GM12878 (cell line): Measurements from ENCODE around the gene KCNK4. TPM values are rescaled to one million over a fixed set of nuclear protein-coding genes. Genes with fewer than 3 reads are reported as not detected.

ENCODE experiments used
- ASH2L ChIP-seq: fragments of 300-600, 200-600 bp; sonication (generic); IDR thresholded peaks from 2 replicates; pipeline ENCODE4 v1.6.1; 2017; ENCODE audit warnings: low read depth, mild to moderate bottlenecking, borderline replicate concordance
- BCL11A ChIP-seq: IDR thresholded peaks from 2 replicates; pipeline ENCODE4 v1.6.1; 2011; ENCODE audit warnings: low read depth, low read length
- BMI1 ChIP-seq: fragments of 450-650 bp; IDR thresholded peaks from 2 replicates; pipeline ENCODE4 v1.6.1; 2016; ENCODE audit warnings: mild to moderate bottlenecking, moderate library complexity, borderline replicate concordance
- CHD4 ChIP-seq: fragments of 200-600 bp; sonication (generic); IDR thresholded peaks from 2 replicates; pipeline ENCODE4 v1.6.1; 2016; ENCODE audit warnings: mild to moderate bottlenecking
- ESRRA ChIP-seq: IDR thresholded peaks from 2 replicates; pipeline ENCODE4 v1.6.1; 2012; ENCODE audit warnings: mild to moderate bottlenecking, low read length, improper control_type of control experiment
- KLF5 ChIP-seq: fragments of 450-650 bp; IDR thresholded peaks from 2 replicates; pipeline ENCODE4 v1.6.1; 2014; ENCODE audit warnings: mild to moderate bottlenecking; ENCODE audit not compliant: partially characterized antibody
- LARP7 ChIP-seq: fragments of 450-650 bp; IDR thresholded peaks from 2 replicates; pipeline ENCODE4 v1.6.1; 2017; ENCODE audit warnings: mild to moderate bottlenecking
- MYC ChIP-seq: IDR thresholded peaks from 2 replicates; pipeline ENCODE4 v1.6.1; 2011; ENCODE audit warnings: mild to moderate bottlenecking, low read length, moderate library complexity, inconsistent platforms; ENCODE audit not compliant: insufficient read depth, insufficient replicate concordance, insufficient read length, severe bottlenecking
- NFXL1 ChIP-seq: fragments of 450-650 bp; IDR thresholded peaks from 2 replicates; pipeline ENCODE4 v1.6.1; 2017; ENCODE audit warnings: antibody characterized with exemption, mild to moderate bottlenecking, borderline replicate concordance
- NFYB ChIP-seq: IDR thresholded peaks from 2 replicates; pipeline ENCODE4 v1.6.1; 2011; ENCODE audit warnings: low read depth, mild to moderate bottlenecking, low read length, improper control_type of control experiment, moderate library complexity; ENCODE audit not compliant: insufficient read depth
- SIN3A ChIP-seq: IDR thresholded peaks from 2 replicates; pipeline ENCODE4 v1.6.1; 2012; ENCODE audit warnings: low read depth, low read length, improper control_type of control experiment
- SMC3 ChIP-seq: IDR thresholded peaks from 2 replicates; pipeline ENCODE4 v1.6.1; 2011; ENCODE audit warnings: low read length, improper control_type of control experiment, borderline replicate concordance
- SREBF2 ChIP-seq: IDR thresholded peaks from 2 replicates; pipeline ENCODE4 v1.6.1; 2012; ENCODE audit warnings: mild to moderate bottlenecking, low read length
- ZBED1 ChIP-seq: IDR thresholded peaks from 2 replicates; pipeline ENCODE4 v1.6.1; 2016; ENCODE audit warnings: borderline replicate concordance
- polyA plus RNA-seq, 11 experiments: library from polyadenylated mRNA; depleted of rRNA in 4 of 11; unstranded in 6 of 11; stranded (reverse) in 5 of 11; fragments of >200 nt; fragmentation: Nextera tagmentation in 4 of 11; fragmentation: Illumina TruSeq in 1 of 11; extraction: Ambion mirVana in 4 of 11; extraction: Trizol in 1 of 11; gene quantifications; 1 replicate in 1 of 11; 2 replicates in 10 of 11; pipeline versions ENCODE4 v1.2.1 to v1.2.3, GENCODE V29; 2011 to 2016; ENCODE audit warnings: inconsistent platforms in 2 of 11, missing spikeins in 2 of 11, low read depth in 1 of 11
- total RNA-seq, 4 experiments: library from RNA; depleted of rRNA in 3 of 4; stranded (reverse); fragments of >200 nt in 3 of 4; fragmentation: Illumina TruSeq in 1 of 4; extraction: Trizol in 1 of 4; gene quantifications; 2 replicates each; pipeline versions ENCODE4 v1.2.1 to v1.2.3, GENCODE V29; 2013 to 2021

Gene KCNK4
- total and polyA plus RNA-seq, 10 of the 15 experiments (the other 5 are each of a cell fraction or from before 2014, with no cell fraction given), result 0.04 TPM; not detected in 9

DNA sequence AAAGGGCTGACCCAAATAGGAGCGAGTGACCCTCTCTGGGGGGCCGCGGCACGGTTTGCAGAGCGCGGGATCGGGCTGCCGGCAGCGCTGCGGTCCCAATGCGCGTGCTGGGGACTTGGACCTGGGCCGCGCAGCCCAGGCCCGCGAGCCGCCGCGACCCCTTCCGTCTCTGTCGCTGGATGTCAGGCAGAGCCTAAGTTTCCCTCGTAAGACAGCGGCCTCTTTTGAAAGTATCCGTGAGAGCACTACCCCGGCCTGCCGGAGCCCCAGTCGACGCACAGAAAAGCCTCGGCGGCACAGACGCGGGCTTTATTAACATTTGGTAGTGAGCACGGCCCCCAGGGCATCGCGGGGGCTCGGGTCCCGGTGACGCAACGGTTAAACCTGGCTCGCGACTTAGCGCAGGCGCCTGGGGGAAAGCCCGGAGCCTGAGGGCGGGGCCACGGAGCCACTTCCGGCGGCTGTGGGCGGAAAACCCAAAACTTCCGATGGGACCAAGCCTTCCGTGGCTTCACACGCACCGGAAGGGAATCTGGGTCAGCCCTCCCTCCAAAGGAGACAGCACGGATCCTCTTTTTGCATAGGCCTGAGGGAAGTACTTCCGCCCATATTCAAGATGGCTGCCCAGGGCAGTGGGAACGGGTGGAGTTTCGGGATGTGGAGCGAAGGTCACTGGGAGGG lies 21.4 kb upstream of the KCNK4 start (continued):
- TF ChIP-seq ESRRA (no peak; the same call in 1 of the 2 replicates), KLF5 (no peak), SMC3 (no peak), CHD4 (no peak), SREBF2 (peak; percentile 52; the same call in 1 of the 2 replicates), MYC (no peak), ZBED1 (peak; percentile 83), LARP7 (peak; percentile 80; the same call in 1 of the 2 replicates), SIN3A (no peak), BCL11A (no peak), NFXL1 (no peak), BMI1 (no peak), ASH2L (no peak), NFYB (no peak)
